HG02759 (cell line): ENCODE data around the gene ZG16B.

Source experiments
- ATAC-seq: cut with Tn5 transposase; IDR thresholded peaks from one replicate; pipeline ENCODE4 v1.9.1; 2021; ENCODE audit warnings: mild to moderate bottlenecking, moderate library complexity; ENCODE audit not compliant: unreplicated experiment

The ZG16B gene

DNA sequence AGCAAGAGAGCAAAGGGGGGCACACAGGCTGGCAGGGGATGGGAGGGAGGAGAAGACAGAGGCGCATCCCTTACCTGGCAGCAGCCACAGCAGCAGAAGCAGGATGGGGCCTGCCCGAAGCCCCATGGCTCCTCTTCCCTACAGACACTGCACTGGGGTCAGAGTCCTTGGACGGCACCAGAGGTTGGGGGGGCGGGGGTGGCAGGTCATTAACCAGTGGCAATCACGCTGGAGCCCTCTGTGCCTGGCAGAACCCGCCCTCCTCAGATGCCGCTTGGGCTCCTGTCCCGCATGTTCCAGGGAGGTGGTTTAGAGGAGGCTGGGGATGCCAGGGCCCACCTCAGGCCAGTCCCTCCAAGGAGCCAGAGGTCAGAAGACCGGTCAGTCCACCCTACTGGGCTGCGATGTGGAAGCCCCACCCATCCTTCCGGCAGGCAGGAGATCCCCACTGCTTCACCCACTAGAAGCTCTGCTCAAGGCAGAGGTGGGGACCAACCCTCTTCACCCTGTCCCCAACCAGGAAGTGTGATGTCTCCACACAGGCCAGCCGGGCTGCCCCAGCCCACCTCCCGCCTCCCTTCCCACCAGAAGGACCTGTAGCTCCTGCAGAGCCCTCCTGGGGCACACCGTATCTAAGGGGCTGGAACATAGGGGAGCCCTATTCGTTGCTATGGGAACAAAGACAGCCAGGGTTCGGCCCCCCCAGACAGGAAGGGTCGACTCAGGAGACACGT, 11.7 kb downstream of the ZG16B start:
- no peak for ATAC-seq

- no peak for ATAC-seq
These were observed 12.4 kb downstream of the ZG16B start for GRCh38 chr16:2842340-2843000.

DNA sequence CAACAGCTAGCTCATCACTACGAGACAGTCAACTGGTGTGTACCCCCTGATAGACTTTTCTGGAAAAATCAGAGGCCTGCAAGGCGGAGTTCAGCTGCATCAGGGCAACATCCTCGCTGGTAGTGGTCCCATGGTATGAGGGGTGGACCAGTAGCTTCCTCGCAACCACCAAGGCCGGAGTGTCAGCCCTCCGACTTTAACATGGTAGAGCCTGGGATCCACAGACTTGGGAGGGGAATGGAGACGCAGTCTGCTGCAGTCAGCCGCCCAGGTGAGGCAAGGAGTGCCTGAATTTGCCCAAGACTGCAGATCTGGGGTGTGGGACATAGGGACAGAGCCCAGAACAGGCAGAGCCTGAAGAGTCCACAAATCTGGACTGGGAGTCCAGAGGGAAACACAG, 13.4 kb downstream of the ZG16B start:
- no peak for ATAC-seq

GRCh38 chr16:2845116-2845515, 15.0 kb downstream of the ZG16B start:
- no peak for ATAC-seq

DNA sequence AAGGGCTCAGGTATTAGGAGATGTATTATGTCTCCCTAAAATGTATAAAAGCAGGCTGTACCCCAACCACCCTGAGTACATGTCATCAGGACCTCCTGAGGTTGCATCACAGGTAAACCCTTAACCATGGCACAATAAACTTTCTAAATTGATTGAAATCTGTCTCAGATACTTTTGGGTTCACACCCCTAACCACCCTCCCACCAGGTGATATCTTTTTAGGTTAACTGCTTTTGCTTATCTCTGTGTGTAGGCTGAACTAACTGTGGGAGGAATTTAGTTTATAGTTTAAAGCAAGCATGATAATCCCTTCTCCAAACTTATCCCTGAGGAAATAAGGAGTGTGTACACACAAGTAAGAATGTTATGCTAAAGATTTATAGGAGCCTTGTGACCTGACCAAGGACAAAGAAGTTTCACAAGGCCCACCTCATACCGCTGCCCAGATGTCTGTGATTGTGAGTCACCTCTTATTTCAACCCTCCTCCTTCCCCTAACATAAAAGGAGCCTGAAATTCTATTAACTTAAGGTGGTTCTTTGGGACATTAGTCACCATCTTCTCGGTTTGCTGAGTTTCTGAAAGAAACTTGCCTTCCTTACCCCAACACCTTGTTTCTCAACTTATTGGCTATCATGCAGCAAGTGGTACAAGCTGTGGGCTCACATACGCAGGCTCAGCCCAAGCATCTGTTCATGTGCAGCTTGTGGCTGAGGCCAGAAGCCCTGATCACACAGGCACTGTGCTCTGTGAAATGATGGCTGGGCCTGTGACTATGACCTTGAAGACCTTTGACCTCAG, 16.6 kb downstream of the ZG16B start:
- no peak for ATAC-seq

DNA sequence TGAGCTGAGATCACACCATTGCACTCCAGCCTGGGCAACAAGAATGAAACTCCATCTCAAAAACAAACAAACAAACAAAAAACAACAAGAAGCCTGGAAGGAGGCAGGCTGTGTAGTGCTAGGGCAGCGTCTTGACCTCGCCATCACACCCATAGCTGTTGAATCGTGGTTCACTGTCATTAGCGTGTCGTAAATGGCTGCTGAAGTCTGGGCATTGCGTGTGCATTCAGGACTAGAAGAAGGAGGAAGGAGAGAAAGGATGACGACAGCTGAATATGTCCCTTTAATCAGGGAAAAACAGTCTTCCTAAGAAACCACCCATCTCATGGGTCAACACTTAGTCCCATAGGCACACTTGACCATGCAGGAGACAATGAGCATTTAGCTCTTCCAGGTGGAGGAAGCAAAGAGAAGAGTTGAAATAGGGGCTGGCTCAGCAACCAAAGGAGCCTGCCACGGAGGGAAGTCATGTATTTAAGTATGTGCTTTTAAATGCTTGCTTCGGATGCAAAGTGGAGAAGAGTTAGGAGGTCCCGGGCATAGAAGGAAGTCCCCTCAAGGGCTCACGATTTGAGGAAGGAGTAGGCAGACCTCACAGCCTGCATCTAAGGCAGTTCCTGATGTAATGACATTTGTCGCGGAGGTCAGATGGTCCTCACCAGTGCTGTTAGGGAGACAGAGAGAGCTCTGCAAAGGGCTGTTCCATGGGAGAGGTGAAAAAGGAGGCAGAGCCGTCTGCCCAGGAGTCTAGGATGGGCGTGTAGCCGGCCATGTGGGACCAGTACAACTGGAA, 19.0 kb downstream of the ZG16B start:
- ATAC-seq = no peak

GRCh38 chr16:2852003-2852730, 22.1 kb downstream of the ZG16B start:
- ATAC-seq = no peak

GRCh38 chr16:2852731-2853507, 22.8 kb downstream of the ZG16B start:
- no peak for ATAC-seq

DNA sequence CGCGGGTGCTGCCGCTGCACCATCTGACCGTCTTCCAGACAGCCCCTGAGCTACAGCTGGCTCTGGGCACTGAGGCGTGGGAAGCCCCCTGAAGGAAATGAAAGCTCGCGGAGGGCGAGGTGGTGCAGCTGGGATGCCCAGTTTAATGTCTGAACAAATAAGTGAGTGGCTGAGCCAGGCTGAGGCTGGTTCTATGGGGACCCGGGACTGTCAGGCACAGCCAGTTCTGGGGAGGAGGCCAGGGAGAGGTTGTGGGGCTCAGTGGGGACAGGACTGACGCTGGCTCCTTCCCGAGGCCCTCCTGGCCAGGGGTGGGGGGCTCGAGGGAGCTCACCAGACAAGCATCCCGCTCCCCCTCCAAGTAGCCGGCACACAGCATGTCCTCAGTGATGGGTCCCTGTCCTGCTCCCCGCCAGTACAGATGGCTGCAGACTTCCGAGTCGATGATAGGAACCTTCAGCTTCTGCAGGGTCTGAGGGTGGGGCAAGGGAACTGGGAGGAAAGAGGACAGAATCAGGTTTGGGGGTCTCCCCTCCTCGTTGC, 23.5 kb downstream of the ZG16B start:
- no peak for ATAC-seq

DNA sequence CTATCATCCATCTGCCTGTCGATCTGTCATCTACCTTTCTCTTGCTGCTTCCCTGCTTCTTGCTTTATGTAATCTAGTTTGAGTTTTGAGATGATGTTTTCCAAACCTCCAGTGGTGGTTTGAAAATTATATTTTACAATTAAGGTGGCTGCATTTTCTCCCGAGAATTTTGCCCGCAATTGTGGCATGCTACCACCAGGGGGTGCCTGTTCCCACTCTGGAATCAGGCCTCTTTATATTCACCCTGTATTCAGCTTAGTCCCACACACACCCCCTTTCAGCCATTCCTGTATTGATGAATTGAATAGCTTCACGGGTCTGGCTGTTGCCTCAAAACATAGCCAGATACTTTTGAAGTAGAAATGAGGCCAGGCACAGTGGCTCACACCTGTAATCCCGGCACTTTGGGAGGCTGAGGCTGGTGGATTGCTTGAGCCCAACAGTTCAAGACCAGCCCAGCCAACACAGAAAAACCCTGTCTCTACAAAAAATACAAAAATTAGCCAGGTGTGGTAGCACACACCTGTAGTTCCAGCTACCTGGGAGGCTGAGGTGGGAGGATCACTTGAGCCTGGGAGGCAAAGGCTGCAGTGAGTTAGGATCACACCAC, 24.7 kb downstream of the ZG16B start:
- ATAC-seq = no peak

DNA sequence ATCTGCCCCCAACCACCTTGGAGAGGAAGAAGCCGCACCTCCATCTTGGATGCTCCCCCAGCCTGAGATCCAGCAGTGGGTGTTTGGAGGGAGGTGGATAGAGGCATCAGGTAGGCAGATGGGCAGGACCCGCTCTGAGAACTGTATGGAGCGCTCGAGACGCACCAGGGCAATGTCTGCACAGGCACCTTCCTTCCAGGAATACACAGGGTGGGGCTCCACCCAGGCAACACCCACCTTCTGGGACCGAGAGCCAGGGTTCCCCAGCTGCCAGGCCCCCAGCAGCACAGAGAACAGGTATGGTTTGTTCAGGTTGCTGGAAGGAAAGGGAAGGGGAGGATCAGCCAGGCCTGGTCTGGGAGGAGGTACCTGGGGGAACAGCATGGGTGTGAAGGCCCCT, 25.4 kb downstream of the ZG16B start:
- no peak for ATAC-seq

DNA sequence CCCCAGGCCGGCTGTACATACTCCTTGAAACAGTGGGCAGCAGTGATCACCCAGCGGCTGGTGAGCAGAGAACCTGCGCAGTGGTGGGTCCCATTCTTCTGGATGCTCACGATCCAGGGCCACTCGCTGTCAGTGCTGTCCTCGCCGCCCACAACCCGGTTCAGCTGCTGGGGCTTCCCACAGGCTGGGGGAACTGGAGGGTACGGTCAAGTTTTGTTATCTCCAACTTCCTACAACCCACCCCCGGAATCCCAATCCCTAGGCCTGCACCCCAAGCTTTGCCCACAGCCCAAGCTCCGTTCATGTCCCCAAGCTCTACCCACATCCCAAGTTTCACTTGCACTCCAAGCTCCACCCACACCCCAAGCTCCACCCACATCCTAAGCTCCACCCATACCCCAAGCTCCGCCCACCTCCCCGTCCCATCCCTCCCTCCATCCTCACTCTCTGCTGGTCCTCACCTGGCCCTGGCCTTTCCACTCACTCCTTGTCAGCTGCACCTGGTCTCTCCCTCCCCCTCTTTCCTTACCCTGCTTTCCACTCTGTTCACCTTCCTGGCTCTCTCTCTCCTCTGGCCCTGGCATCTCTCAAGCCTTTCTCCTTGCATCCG, 26.1 kb downstream of the ZG16B start:
- ATAC-seq = no peak

DNA sequence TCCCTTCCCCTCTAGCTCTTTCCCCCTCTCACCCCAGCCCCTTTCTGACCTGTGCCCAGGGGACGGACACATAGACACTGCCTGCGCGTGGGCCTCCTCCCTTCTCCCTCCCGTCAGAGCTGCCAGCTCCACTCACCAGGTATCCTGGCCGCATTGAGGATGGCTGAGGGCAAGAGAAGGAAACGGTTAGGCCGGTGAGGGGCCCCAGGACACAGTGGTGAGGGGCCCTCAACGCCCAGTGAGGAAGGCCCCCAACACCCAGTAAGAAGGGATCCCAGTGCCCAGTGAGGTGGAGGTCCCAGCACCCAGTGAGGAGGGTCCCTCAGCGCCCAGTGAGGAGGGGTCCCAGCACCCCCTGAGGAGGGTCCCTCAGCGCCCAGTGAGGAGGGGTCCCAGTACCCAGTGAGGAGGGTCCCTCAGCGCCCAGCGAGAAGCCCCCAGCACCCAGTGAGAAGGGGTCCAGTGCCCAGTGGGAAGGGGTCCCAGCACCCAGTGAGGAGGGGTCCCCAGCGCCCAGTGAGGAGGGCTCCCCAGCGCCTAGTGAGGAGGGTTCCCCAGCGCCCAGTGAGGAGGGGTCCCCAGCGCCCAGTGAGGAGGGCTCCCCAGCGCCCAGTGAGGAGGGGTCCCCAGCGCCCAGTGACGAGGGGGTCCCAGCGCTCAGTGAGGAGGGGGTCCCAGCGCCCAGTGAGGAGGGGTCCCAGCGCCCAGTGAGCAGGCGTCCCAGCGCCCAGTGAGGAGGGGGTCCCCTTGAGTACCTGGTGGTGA, 26.8 kb downstream of the ZG16B start:
- no peak for ATAC-seq

DNA sequence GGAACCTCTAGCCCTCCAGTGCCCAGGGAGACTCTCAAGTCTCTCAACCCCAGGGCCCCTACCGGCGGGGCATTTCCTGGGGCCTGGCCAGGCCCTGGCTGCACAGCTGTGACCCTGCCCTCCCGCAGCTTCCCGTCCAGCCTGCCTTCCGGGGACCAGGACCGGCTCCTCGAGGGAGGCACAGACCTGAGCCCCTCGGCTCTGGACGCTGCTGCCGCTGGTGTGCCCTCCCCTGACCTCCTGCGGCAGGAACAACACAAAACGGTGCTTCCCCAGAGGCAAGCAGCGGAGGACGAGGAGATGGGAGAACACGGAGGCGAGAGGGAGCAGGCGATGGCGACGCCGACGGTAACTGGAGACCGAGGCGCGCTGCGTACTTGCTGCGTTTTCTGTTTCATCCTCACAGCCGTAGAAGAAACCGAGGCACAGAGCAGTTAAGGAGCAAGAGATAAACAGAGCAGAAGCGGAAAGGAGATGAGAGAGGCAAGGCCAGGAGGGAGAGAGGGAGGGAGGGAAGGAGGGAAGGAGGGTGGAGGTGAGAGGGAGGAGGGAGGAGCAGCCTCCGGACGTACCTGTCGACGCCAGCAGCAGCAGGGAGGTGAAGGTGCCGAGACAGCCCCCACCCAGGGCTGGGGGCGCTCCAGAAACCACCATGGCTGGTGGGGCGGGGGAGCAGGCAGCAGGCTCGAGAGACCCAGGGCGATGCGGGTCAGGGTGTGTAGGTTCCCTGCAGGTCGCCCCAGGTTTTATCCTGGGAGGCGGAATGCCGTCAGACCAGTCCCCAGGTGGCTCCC, 27.5 kb downstream of the ZG16B start, which contains the start of gene PRSS22:
TSS of gene PRSS22 (minus strand) at position 720 of the 794 bp plus-strand sequence. CDS start at position 654, 66 bp downstream.
- ATAC-seq = no peak

DNA sequence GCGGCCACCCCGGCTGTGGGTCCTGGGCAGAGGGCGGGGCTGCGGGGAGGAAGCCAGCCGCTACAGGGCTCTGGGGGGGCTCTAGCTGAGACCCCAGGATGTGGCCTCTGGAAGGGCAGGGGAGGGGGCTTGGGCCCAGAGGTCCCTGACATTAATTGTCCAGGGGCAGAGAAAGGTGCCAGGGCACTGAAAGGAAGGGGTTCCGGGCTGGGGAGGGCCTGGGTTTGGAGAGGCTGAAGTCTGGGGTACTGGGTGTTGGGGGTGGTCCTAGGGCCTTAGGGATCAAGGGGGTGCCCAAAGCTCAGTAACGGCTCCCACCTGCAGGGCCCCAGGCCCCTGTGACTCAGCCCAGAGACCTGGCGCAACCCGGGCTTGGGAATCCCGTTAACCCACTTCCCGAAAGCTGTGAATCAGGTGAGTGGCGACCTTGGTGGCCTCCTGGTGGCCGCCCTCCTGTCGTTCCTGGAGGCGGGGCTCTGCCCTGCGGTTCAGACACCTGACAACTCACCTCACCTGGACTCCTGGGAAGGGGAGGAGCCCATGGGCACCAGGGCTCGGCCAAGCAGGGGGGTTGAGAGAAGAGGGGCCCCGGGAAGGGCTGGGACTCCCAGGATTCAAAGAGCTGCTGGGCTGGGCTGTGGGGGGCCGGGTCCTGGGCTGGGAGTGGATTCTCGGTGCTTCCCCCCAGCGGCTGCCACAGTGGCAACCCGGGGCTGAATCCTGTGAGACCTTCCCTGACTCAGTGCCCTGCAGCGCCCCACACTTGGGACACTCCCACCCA, 28.3 kb downstream of the ZG16B start:
- ATAC-seq = no peak

- ATAC-seq = no peak
These were observed 29.7 kb downstream of the ZG16B start for GRCh38 chr16:2859686-2860265.
